CD4-positive, alpha-beta T cell treated with Interleukin-6 for 4 hours (primary cell): ENCODE data around the gene PRPS1.
"Not testable (repeated sequence)": the region's sequence is repeated elsewhere in the genome, so short reads cannot be mapped to it uniquely, and the experiment has no call there.

Source experiments
- DNase-seq: peaks from one replicate; pipeline ENCODE4 v3.0.0-alpha.2; 2020; ENCODE audit warnings: mixed read lengths

PRPS1 gene

GRCh38 chrX:107675365-107675654, 47.0 kb downstream of the PRPS1 start:
- no peak for DNase-seq

- no peak for DNase-seq
These were observed 47.7 kb downstream of the PRPS1 start for GRCh38 chrX:107675823-107676555.

- peak; percentile 62 for DNase-seq
These were observed 48.5 kb downstream of the PRPS1 start for GRCh38 chrX:107676559-107677378.

GRCh38 chrX:107677501-107677901, 49.2 kb downstream of the PRPS1 start:
- DNase-seq: no peak

- DNase-seq: no peak
These were observed 49.6 kb downstream of the PRPS1 start for GRCh38 chrX:107677909-107678308.

- peak; percentile 84 for DNase-seq
These were observed 50.8 kb downstream of the PRPS1 start for GRCh38 chrX:107678957-107679740.

- no peak for DNase-seq
These were observed 53.9 kb downstream of the PRPS1 start for GRCh38 chrX:107682256-107682655.

GRCh38 chrX:107683124-107683895, 55.0 kb downstream of the PRPS1 start:
- no peak for DNase-seq

- no peak for DNase-seq
These were observed 55.6 kb downstream of the PRPS1 start for GRCh38 chrX:107683931-107684330.

GRCh38 chrX:107684956-107685385, 56.7 kb downstream of the PRPS1 start:
- DNase-seq: peak; percentile 28

- DNase-seq: not testable (repeated sequence)
These were observed 57.3 kb downstream of the PRPS1 start for GRCh38 chrX:107685586-107685985.

- no peak for DNase-seq
These were observed 57.7 kb downstream of the PRPS1 start for GRCh38 chrX:107686026-107686425.

GRCh38 chrX:107686792-107687191, 58.5 kb downstream of the PRPS1 start:
- DNase-seq: no peak

- no peak for DNase-seq
These were observed 59.1 kb downstream of the PRPS1 start for GRCh38 chrX:107687445-107687844.

- DNase-seq: no peak
These were observed 62.7 kb downstream of the PRPS1 start for GRCh38 chrX:107691024-107691448.

GRCh38 chrX:107699616-107700015, 71.3 kb downstream of the PRPS1 start:
- DNase-seq: no peak

GRCh38 chrX:107700317-107700774, 72.0 kb downstream of the PRPS1 start:
- no peak for DNase-seq
